ENCODE measurements around the gene OR8H1. TPM values are rescaled to one million over a fixed set of nuclear protein-coding genes. Genes with fewer than 3 reads are reported as not detected.

Gene OR8H1, protein sequence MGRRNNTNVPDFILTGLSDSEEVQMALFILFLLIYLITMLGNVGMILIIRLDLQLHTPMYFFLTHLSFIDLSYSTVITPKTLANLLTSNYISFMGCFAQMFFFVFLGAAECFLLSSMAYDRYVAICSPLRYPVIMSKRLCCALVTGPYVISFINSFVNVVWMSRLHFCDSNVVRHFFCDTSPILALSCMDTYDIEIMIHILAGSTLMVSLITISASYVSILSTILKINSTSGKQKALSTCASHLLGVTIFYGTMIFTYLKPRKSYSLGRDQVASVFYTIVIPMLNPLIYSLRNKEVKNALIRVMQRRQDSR
- not detected for total RNA-seq

DNA sequence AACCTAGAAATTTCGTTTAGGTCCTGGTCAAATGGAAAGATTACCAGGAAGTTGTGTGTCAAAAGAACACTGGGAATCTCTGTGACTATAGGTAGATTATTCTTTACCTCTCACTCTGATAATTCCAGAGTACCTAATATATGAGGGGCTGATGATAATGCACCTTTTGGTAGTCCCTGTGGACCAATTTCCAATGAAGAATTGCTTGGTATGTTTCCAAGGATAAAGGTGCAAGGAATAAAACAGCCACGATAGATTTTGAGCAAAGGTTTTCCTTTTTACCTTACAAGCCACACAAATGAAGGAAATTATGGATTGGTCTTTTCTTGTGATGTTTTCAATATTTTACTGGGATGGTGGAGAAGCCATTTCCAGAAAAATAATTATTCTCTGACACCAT is at the start of gene OR8H1:
TSS of gene OR8H1 (minus strand) at position 101 of the 400 bp plus-strand sequence. CDS start 1,192 bp downstream, outside the sequence.

DNA sequence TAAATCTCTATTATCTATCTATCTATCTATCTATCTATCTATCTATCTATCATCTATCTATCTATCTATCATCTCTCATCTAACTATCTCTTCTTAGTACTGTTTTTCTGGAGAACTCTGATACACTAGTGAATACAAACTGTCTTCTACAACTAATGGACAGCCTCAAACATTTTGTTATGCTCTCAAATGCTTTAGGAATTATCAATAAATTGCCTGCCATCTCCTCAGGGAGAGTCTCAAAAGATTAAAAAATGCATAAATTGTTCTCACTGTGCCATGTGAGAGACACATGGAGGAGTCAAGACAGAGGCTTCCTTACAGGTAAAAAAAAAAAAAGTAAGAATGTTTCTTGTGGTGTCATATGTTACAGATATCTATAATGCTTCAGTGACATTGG is 22.8 kb upstream of the OR8H1 start, which contains the start of gene OR8K3:
TSS of gene OR8K3 (plus strand) at position 301 of the 400 bp plus-strand sequence. CDS start 3,163 bp downstream, outside the sequence.

DNA sequence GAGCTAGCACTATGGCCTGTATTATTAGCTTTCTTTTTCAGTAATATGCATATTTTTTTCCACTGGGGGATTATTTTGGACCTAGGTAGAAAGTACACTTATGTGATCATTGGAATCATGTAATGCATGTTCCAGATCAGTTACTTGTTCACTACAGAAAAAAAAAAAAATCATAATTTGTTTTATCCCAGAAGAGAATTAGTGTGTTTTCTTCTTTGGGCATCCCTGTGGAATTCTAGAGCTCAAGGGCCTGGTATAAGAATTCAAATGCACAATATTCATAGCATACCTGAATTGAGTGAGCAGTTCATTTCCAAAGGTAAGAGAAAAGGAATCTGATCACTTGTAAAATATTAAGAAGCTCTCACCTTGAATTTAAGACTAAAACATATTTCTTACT is 18.2 kb downstream of the OR8H1 start, which contains the start of gene OR5T1:
TSS of gene OR5T1 (plus strand) at position 301 of the 400 bp plus-strand sequence. CDS start 1,485 bp downstream, outside the sequence.

DNA sequence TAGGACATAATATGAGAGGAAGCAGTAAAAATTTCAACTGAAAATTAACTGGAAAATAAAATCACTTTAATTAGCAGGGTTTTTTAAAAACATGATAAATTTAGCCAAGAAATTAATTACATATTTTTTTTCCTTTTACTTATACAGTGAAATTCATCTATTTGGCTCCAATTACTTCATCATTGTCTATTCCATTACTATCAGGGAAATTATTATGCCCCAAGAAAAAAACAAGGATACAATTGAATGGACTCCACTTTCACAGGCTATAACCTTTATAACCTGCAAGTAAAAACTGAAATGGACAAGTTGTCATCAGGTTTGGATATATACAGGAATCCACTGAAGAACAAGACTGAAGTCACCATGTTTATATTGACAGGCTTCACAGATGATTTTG is 40.1 kb downstream of the OR8H1 start, which contains the start of gene OR5T3:
TSS of gene OR5T3 (plus strand) at position 301 of the 400 bp plus-strand sequence. CDS start at position 301, 0 bp downstream.

Other genes starting within 250 kb of the OR8H1 start
- gene OR8I2, start 198.9 kb downstream of the OR8H1 start, total RNA-seq, result not detected
- not detected for gene OR8H2, start 188.6 kb downstream of the OR8H1 start, total RNA-seq
- gene OR8H3, start 169.9 kb downstream of the OR8H1 start, total RNA-seq, result not detected
- not detected for gene OR8J3, start 152.1 kb downstream of the OR8H1 start, total RNA-seq
- gene OR8K5, start 131.9 kb downstream of the OR8H1 start, total RNA-seq, result not detected
- not detected for gene OR5J2, start 115.6 kb downstream of the OR8H1 start, total RNA-seq
- gene OR5T2, start 58.0 kb downstream of the OR8H1 start, total RNA-seq, result not detected
- not detected for gene OR5T3, start 40.0 kb downstream of the OR8H1 start, total RNA-seq
- gene OR5T1, start 18.1 kb downstream of the OR8H1 start, total RNA-seq, result not detected
- under 1 TPM in 1 of 2 donors, not detected in 1; 0.33 TPM for gene OR8K3, start 22.9 kb upstream of the OR8H1 start, total RNA-seq
- not detected for gene OR8K1, start 53.8 kb upstream of the OR8H1 start, total RNA-seq
- gene OR8J1, start 62.0 kb upstream of the OR8H1 start, total RNA-seq, result not detected
- not detected for gene OR8U1, start 83.4 kb upstream of the OR8H1 start, total RNA-seq
- not detected for gene OR5AL1, start 120.4 kb upstream of the OR8H1 start, total RNA-seq
- gene OR5M3, start 181.1 kb upstream of the OR8H1 start, total RNA-seq, result not detected
- not detected for gene OR5M8, start 199.1 kb upstream of the OR8H1 start, total RNA-seq